H1 (cell line): ENCODE data around the gene PMS2. TPM values are rescaled to one million over a fixed set of nuclear protein-coding genes. Genes with fewer than 3 reads are reported as not detected.
"Not testable (repeated sequence)": the region's sequence is repeated elsewhere in the genome, so short reads cannot be mapped to it uniquely, and the experiment has no call there.

Experiments used
- CTCF ChIA-PET: fragments of 300-600 bp; sonication (Branson Sonifier 250); formaldehyde crosslinking; loops from one replicate; lab custom pipeline; 2021; ENCODE audit not compliant: partially characterized antibody; lab: Charles Lee
- POLR2A ChIA-PET: fragments of 300-600 bp; sonication (Branson Sonifier 250); formaldehyde crosslinking; loops from one replicate; lab custom pipeline; 2021; ENCODE audit warnings: inconsistent platforms; ENCODE audit not compliant: partially characterized antibody; lab: Charles Lee
- DNase-seq, 2 experiments: peaks; one replicate each; pipeline versions ENCODE4 v3.0.0 to v3.0.0-alpha.2; 2010 to 2022; ENCODE audit warnings: low spot score in 2 of 2, low read depth in 1 of 2, mixed read lengths in 1 of 2
- FAIRE-seq: peaks from 2 replicates; lab custom pipeline; 2011; peaks lifted over from hg19 to GRCh38; lab: Jason Lieb, UNC
- H2AFZ ChIP-seq: 2 replicates; pipeline ENCODE4 v1.8.1; 2012; ENCODE audit warnings: low read length, inconsistent platforms
- H2AK5ac ChIP-seq: 2 replicates; pipeline ENCODE4 v1.6.1; 2013; ENCODE audit warnings: low read depth, low read length
- H2BK120ac ChIP-seq: replicated peaks from 2 replicates; pipeline ENCODE3; 2013; ENCODE audit warnings: low read depth, low read length, inconsistent platforms
- H2BK12ac ChIP-seq: 2 replicates; pipeline ENCODE4 v1.6.1; 2013; ENCODE audit warnings: low read depth, low read length
- H2BK15ac ChIP-seq: 2 replicates; pipeline ENCODE4 v1.6.1; 2013; ENCODE audit warnings: low read length
- H2BK20ac ChIP-seq: 2 replicates; pipeline ENCODE4 v1.6.1; 2013; ENCODE audit warnings: low read length
- H2BK5ac ChIP-seq: 2 replicates; pipeline ENCODE4 v1.6.1; 2013; ENCODE audit warnings: low read depth, low read length
- H3K14ac ChIP-seq: 2 replicates; pipeline ENCODE4 v1.6.1; 2013; ENCODE audit warnings: inconsistent platforms; ENCODE audit not compliant: insufficient read length
- H3K18ac ChIP-seq: 2 replicates; pipeline ENCODE4 v1.6.1; 2013; ENCODE audit warnings: low read length; ENCODE audit errors: extremely low read depth
- H3K23ac ChIP-seq: 2 replicates; pipeline ENCODE4 v1.6.1; 2013; ENCODE audit warnings: inconsistent platforms; ENCODE audit not compliant: insufficient read length
- H3K23me2 ChIP-seq: 2 replicates; pipeline ENCODE4 v1.6.1; 2013; ENCODE audit warnings: low read depth, low read length
- H3K27ac ChIP-seq: 2 replicates; pipeline ENCODE4 v1.6.1; 2011; ENCODE audit warnings: low read depth, low read length, inconsistent platforms
- H3K27me3 ChIP-seq, 4 experiments: replicated peaks in 1 of 4; 1 replicate in 1 of 4; 2 replicates in 3 of 4; pipeline versions ENCODE4 v1.6.1 to v1.8.1; 2011 to 2013; ENCODE audit warnings: low read length in 3 of 4, mild to moderate bottlenecking in 3 of 4, inconsistent platforms in 2 of 4, mixed read lengths in 2 of 4, moderate library complexity in 1 of 4; ENCODE audit not compliant: control insufficient read depth in 3 of 4, insufficient read depth in 3 of 4; ENCODE audit errors: extremely low read depth in 1 of 4
- H3K36me3 ChIP-seq, 4 experiments: 2 replicates each; pipeline versions ENCODE4 v1.6.1 to v1.8.1; 2011 to 2013; ENCODE audit warnings: mild to moderate bottlenecking in 4 of 4, low read length in 3 of 4, moderate library complexity in 2 of 4, control low read depth in 1 of 4, inconsistent platforms in 1 of 4; ENCODE audit not compliant: insufficient read depth in 4 of 4, control insufficient read depth in 2 of 4
- H3K4ac ChIP-seq: replicated peaks from 2 replicates; pipeline ENCODE3; 2013; ENCODE audit warnings: low read length, low read depth, mixed read lengths, inconsistent platforms; ENCODE audit not compliant: insufficient read length
- H3K4me1 ChIP-seq, 4 experiments: replicated peaks in 1 of 4; 1 replicate in 1 of 4; 2 replicates in 3 of 4; pipeline versions ENCODE4 v1.6.1 to v1.8.1; 2011 to 2013; ENCODE audit warnings: low read length in 3 of 4, inconsistent platforms in 2 of 4, mixed read lengths in 1 of 4; ENCODE audit not compliant: insufficient read depth in 4 of 4, control insufficient read depth in 3 of 4
- H3K4me2 ChIP-seq, 2 experiments: 2 replicates each; pipeline versions ENCODE4 v1.6.1 to v1.8.1; 2011 to 2013; ENCODE audit warnings: low read depth in 2 of 2, low read length in 2 of 2, control low read depth in 1 of 2, inconsistent platforms in 1 of 2, mild to moderate bottlenecking in 1 of 2; ENCODE audit not compliant: insufficient read depth in 1 of 2
- H3K4me3 ChIP-seq, 4 experiments: fragments of 200-600, 300-600 bp in 1 of 4; sonication (generic), shearing (Covaris generic), sonication (Bioruptor Twin) in 1 of 4; 2 replicates each; pipeline versions ENCODE4 v1.5.1 to v1.8.1; 2011 to 2016; ENCODE audit warnings: low read length in 4 of 4, low read depth in 3 of 4, control low read depth in 2 of 4, inconsistent platforms in 2 of 4, mild to moderate bottlenecking in 2 of 4, mixed read lengths in 1 of 4, moderate library complexity in 1 of 4; ENCODE audit not compliant: insufficient read depth in 2 of 4; ENCODE audit errors: extremely low read depth in 1 of 4
- H3K56ac ChIP-seq: replicated peaks from 2 replicates; pipeline ENCODE3; 2013; ENCODE audit warnings: low read depth, mild to moderate bottlenecking, mixed read lengths, low read length, inconsistent platforms; ENCODE audit not compliant: insufficient read length
- H3K79me1 ChIP-seq: 2 replicates; pipeline ENCODE4 v1.6.1; 2013; ENCODE audit warnings: low read depth, low read length, control low read depth
- H3K79me2 ChIP-seq, 2 experiments: 2 replicates each; pipeline versions ENCODE4 v1.6.1 to v1.8.1; 2012 to 2013; ENCODE audit warnings: low read length in 2 of 2, mild to moderate bottlenecking in 2 of 2, inconsistent platforms in 1 of 2; ENCODE audit not compliant: insufficient read depth in 2 of 2, control insufficient read depth in 1 of 2
- H3K9ac ChIP-seq, 4 experiments: replicated peaks in 1 of 4; 1 replicate in 1 of 4; 2 replicates in 3 of 4; pipeline versions ENCODE4 v1.6.1 to v1.8.1; 2011 to 2013; ENCODE audit warnings: low read depth in 3 of 4, low read length in 3 of 4, control low read depth in 2 of 4, mild to moderate bottlenecking in 2 of 4, moderate library complexity in 2 of 4, inconsistent platforms in 1 of 4; ENCODE audit errors: extremely low read depth in 1 of 4
- H3K9me3 ChIP-seq, 2 experiments: 2 replicates each; pipeline versions ENCODE4 v1.6.1 to v1.8.1; 2012 to 2013; ENCODE audit warnings: mild to moderate bottlenecking in 2 of 2, moderate library complexity in 2 of 2, control low read depth in 1 of 2, inconsistent platforms in 1 of 2, low read depth in 1 of 2, low read length in 1 of 2, mixed read lengths in 1 of 2; ENCODE audit not compliant: insufficient read depth in 2 of 2
- H4K20me1 ChIP-seq, 2 experiments: replicated peaks in 1 of 2; 2 replicates each; pipeline versions ENCODE3 to v1.8.1; 2011 to 2013; ENCODE audit warnings: inconsistent platforms in 2 of 2, low read length in 2 of 2, mild to moderate bottlenecking in 1 of 2; ENCODE audit not compliant: insufficient read depth in 2 of 2, control insufficient read depth in 1 of 2
- H4K5ac ChIP-seq: 2 replicates; pipeline ENCODE4 v1.6.1; 2013; ENCODE audit warnings: low read length, low read depth, mixed read lengths, inconsistent platforms; ENCODE audit not compliant: insufficient read length
- H4K8ac ChIP-seq: 2 replicates; pipeline ENCODE4 v1.8.0; 2013; ENCODE audit warnings: mild to moderate bottlenecking, moderate library complexity, low read length, inconsistent platforms; ENCODE audit not compliant: insufficient read depth; ENCODE audit errors: extremely low read depth
- H4K91ac ChIP-seq: replicated peaks from 2 replicates; pipeline ENCODE3; 2013; ENCODE audit warnings: low read length, mixed read lengths, inconsistent platforms; ENCODE audit not compliant: insufficient read length
- WGBS, 2 experiments: shearing (Covaris generic) in 1 of 2; methylation state at CpG; one replicate each; pipeline versions ENCODE4 v1.1.6 to v1.1.7; 2013 to 2015; ENCODE audit warnings: low lambda C conversion rate in 2 of 2, mixed read lengths in 2 of 2, inconsistent platforms in 1 of 2, low coverage in 1 of 2, missing lambda C conversion rate in 1 of 2; ENCODE audit not compliant: insufficient replicate concordance in 2 of 2, insufficient coverage in 1 of 2, insufficient read length in 1 of 2; ENCODE audit errors: extremely low coverage in 1 of 2, missing lambda C conversion rate in 1 of 2; 5-methylcytosine and 5-hydroxymethylcytosine counted together
- polyA plus RNA-seq, 7 experiments: library from polyadenylated mRNA; depleted of rRNA in 3 of 7; stranded (reverse) in 5 of 7; unstranded in 2 of 7; fragments of >200 nt in 5 of 7; fragments of 200-250 nt in 2 of 7; gene quantifications; 1 replicate in 5 of 7; 2 replicates in 1 of 7; 4 replicates in 1 of 7; pipeline versions ENCODE4 v1.2.1 to v1.2.3, GENCODE V29; 2011 to 2013; ENCODE audit warnings: missing spikeins in 2 of 7, mixed read lengths in 2 of 7
- total RNA-seq: library from RNA; stranded (reverse); fragmentation: NEBNext Ultra II Directional; extraction: Animal tissue kit (Norgen Biotek cat#: 25700); gene quantifications from 2 replicates; pipeline ENCODE4 v1.2.1, GENCODE V29; 2021

The PMS2 gene
- total and polyA plus RNA-seq, 2 of the 8 experiments (the other 6 are each of a cell fraction or from before 2014, with no cell fraction given) = 4.8 to 12.1 TPM

GRCh38 chr7:6010370-6010769 lies 1.5 kb upstream of the PMS2 start:
- H4K20me1 ChIP-seq, H3K18ac ChIP-seq, H2BK5ac ChIP-seq, H3K9me3 ChIP-seq, CTCF ChIA-PET, H3K9ac ChIP-seq, H2BK15ac ChIP-seq, H3K79me1 ChIP-seq, DNase-seq, H2AFZ ChIP-seq, FAIRE-seq, H3K23me2 ChIP-seq, H2AK5ac ChIP-seq, H3K23ac ChIP-seq, H2BK20ac ChIP-seq, H3K14ac ChIP-seq, H2BK12ac ChIP-seq, H3K27me3 ChIP-seq, H4K8ac ChIP-seq, H2BK120ac ChIP-seq, H3K27ac ChIP-seq, H3K4ac ChIP-seq, H3K4me1 ChIP-seq, H4K5ac ChIP-seq, H3K56ac ChIP-seq, H4K91ac ChIP-seq: not testable (repeated sequence)
- H3K4me3 ChIP-seq = peak overlapping the region; percentile 1 to 86 (median 58); a peak in 5 of 8 replicates
- WGBS, 2 experiments = 88% methylated on average over 8 of the region's 8 CpGs; no CpG with 5 or more reads in 1 of the 2 experiments
- H3K79me2 ChIP-seq = peaks cover 2 to 56% of the 10 kb centered on the region in 2 experiments; a peak in 3 of 4 replicates
- peak overlapping the region; percentile 71 to 75 for H3K4me2 ChIP-seq
- peaks cover 4 to 35% (median 12%) of the 10 kb centered on the region in 4 experiments; a peak in 7 of 8 replicates for H3K36me3 ChIP-seq
- POLR2A ChIA-PET = interaction anchor here (8.0 kb wide), 1 partner anchor 14 kb away, joined by 66 read pairs; no protein-coding TSS in a partner anchor
